Neuronal stem cell (in vitro differentiated cells): ENCODE results near the gene ABLIM2.

Source experiments
- DNase-seq: peaks from one replicate; pipeline ENCODE4 v3.0.0-alpha.2; 2013; ENCODE audit warnings: low spot score
- H2AFZ ChIP-seq: one replicate; pipeline ENCODE4 v1.6.1; 2013; ENCODE audit warnings: mild to moderate bottlenecking, low read length, inconsistent platforms
- H2AK5ac ChIP-seq: 2 replicates; pipeline ENCODE4 v1.6.1; 2013; ENCODE audit warnings: low read depth, mild to moderate bottlenecking, inconsistent platforms, low read length, moderate library complexity, mixed read lengths
- H2BK120ac ChIP-seq: 2 replicates; pipeline ENCODE4 v1.6.1; 2013; ENCODE audit warnings: low read depth, mild to moderate bottlenecking, inconsistent platforms, low read length, moderate library complexity, mixed read lengths
- H2BK12ac ChIP-seq: one replicate; pipeline ENCODE4 v1.6.1; 2013; ENCODE audit warnings: low read length, inconsistent platforms
- H2BK15ac ChIP-seq: 2 replicates; pipeline ENCODE4 v1.6.1; 2013; ENCODE audit warnings: mild to moderate bottlenecking, low read length, inconsistent platforms, mixed read lengths
- H2BK5ac ChIP-seq: one replicate; pipeline ENCODE4 v1.6.1; 2013; ENCODE audit warnings: inconsistent platforms, mild to moderate bottlenecking, low read length, moderate library complexity
- H3K14ac ChIP-seq: one replicate; pipeline ENCODE4 v1.6.1; 2013; ENCODE audit warnings: low read length, inconsistent platforms
- H3K18ac ChIP-seq: 2 replicates; pipeline ENCODE4 v1.6.1; 2013; ENCODE audit warnings: low read length, inconsistent platforms
- H3K23ac ChIP-seq: 2 replicates; pipeline ENCODE4 v1.6.1; 2013; ENCODE audit warnings: low read depth, mild to moderate bottlenecking, mixed read lengths, low read length, inconsistent platforms; ENCODE audit not compliant: poor library complexity
- H3K27ac ChIP-seq: replicated peaks from 3 replicates; pipeline ENCODE4 v1.5.1; 2013; ENCODE audit warnings: low read length, inconsistent platforms
- H3K27me3 ChIP-seq, 3 experiments: 2 replicates each; pipeline ENCODE4 v1.6.1; 2013; ENCODE audit warnings: low read length in 3 of 3, mild to moderate bottlenecking in 2 of 3, inconsistent platforms in 1 of 3, low read depth in 1 of 3, mixed read lengths in 1 of 3, moderate library complexity in 1 of 3; ENCODE audit not compliant: control insufficient read depth in 3 of 3, insufficient read depth in 3 of 3
- H3K36me3 ChIP-seq, 2 donors: replicated peaks in 1 of 2; 2 replicates each; pipeline ENCODE4 v1.6.1; 2013; ENCODE audit warnings: low read length in 2 of 2; ENCODE audit not compliant: control insufficient read depth in 2 of 2, insufficient read depth in 2 of 2
- H3K4ac ChIP-seq: 2 replicates; pipeline ENCODE4 v1.6.1; 2013; ENCODE audit warnings: inconsistent platforms, mild to moderate bottlenecking, low read length, moderate library complexity
- H3K4me1 ChIP-seq, 2 donors: 1 replicate in 1 of 2; 2 replicates in 1 of 2; pipeline ENCODE4 v1.6.1; 2013; ENCODE audit warnings: low read length in 2 of 2, low read depth in 1 of 2; ENCODE audit not compliant: control insufficient read depth in 2 of 2, insufficient read depth in 1 of 2
- H3K4me2 ChIP-seq: one replicate; pipeline ENCODE4 v1.6.1; 2013; ENCODE audit warnings: mild to moderate bottlenecking, low read length, inconsistent platforms; ENCODE audit not compliant: insufficient read depth, poor library complexity, severe bottlenecking
- H3K4me3 ChIP-seq, 2 donors: 2 replicates each; pipeline ENCODE4 v1.5.1; 2013; ENCODE audit warnings: low read length in 2 of 2, mild to moderate bottlenecking in 2 of 2, inconsistent platforms in 1 of 2, moderate library complexity in 1 of 2
- H3K79me1 ChIP-seq: one replicate; pipeline ENCODE4 v1.6.1; 2013; ENCODE audit warnings: low read depth, mild to moderate bottlenecking, inconsistent platforms, low read length, moderate library complexity
- H3K9ac ChIP-seq: one replicate; pipeline ENCODE4 v1.6.1; 2013; ENCODE audit warnings: mild to moderate bottlenecking, low read depth, low read length, inconsistent platforms; ENCODE audit not compliant: poor library complexity
- H3K9me3 ChIP-seq, 2 donors: replicated peaks in 1 of 2; 2 replicates each; pipeline versions ENCODE3 to v1.6.1; 2013; ENCODE audit warnings: low read length in 2 of 2, mild to moderate bottlenecking in 2 of 2, inconsistent platforms in 1 of 2, low read depth in 1 of 2, mixed read lengths in 1 of 2, moderate library complexity in 1 of 2; ENCODE audit not compliant: control insufficient read depth in 2 of 2, insufficient read depth in 1 of 2
- H4K8ac ChIP-seq: one replicate; pipeline ENCODE4 v1.6.1; 2013; ENCODE audit warnings: low read depth, mild to moderate bottlenecking, inconsistent platforms, low read length, moderate library complexity
- H4K91ac ChIP-seq: one replicate; pipeline ENCODE4 v1.6.1; 2013; ENCODE audit warnings: low read length, low read depth, mild to moderate bottlenecking, inconsistent platforms; ENCODE audit not compliant: poor library complexity
- WGBS, 2 donors: extraction: QIAGEN DNeasy Blood & Tissue Kit; methylation state at CpG; one replicate each; pipeline ENCODE4 v1.1.7; 2013; ENCODE audit warnings: missing lambda C conversion rate in 2 of 2, mixed read lengths in 1 of 2; ENCODE audit not compliant: insufficient read length in 2 of 2, insufficient replicate concordance in 1 of 2; ENCODE audit errors: extremely low coverage in 2 of 2; 5-methylcytosine and 5-hydroxymethylcytosine counted together

The ABLIM2 gene

GRCh38 chr4:8077181-8078108 lies 81.2 kb downstream of the ABLIM2 start:
- peaks cover 0 to 40% (median 0%) of the 10 kb centered on the region in 3 experiments for H3K27me3 ChIP-seq
- peak overlapping the region; percentile 69 for H2AK5ac ChIP-seq
- no peaks in the 10 kb centered on the region for H3K36me3 ChIP-seq
- peak overlapping the region; percentile 47 for H3K14ac ChIP-seq
- no peaks in the 10 kb centered on the region for H3K79me1 ChIP-seq
- H4K91ac ChIP-seq: no peak overlapping the region
- H2BK120ac ChIP-seq: no peak overlapping the region
- peak overlapping the region; percentile 32 for H3K23ac ChIP-seq
- peak overlapping the region; percentile 87 for H2BK5ac ChIP-seq
- H2BK15ac ChIP-seq: no peak overlapping the region
- peak overlapping the region; percentile 9 for H4K8ac ChIP-seq
- no peak overlapping the region for H3K9ac ChIP-seq
- no peak overlapping the region for H3K4me3 ChIP-seq
- WGBS, 2 donors: no CpG with 5 or more reads among the region's 23 CpGs
- H3K27ac ChIP-seq: no peak overlapping the region
- no peak for DNase-seq
- peak overlapping the region; percentile 77 for H3K18ac ChIP-seq
- H3K4me1 ChIP-seq: peaks cover 14 to 20% of the 10 kb centered on the region in 2 donors
- no peak overlapping the region for H3K4me2 ChIP-seq
- H3K4ac ChIP-seq: no peak overlapping the region
- peak overlapping the region; percentile 63 for H2BK12ac ChIP-seq
- no peak overlapping the region for H2AFZ ChIP-seq
- H3K9me3 ChIP-seq: no peaks in the 10 kb centered on the region

GRCh38 chr4:8076023-8076422 lies 82.6 kb downstream of the ABLIM2 start:
- Histone ChIP-seq H4K8ac (no peak overlapping the region), H2BK120ac (no peak overlapping the region), H3K23ac (no peak overlapping the region), H3K79me1 (peaks cover 2% of the 10 kb centered on the region), H2BK15ac (peak overlapping the region; percentile 51), H3K9ac (no peak overlapping the region), H4K91ac (peak overlapping the region; percentile 9), H2BK5ac (no peak overlapping the region), H2AK5ac (peak overlapping the region; percentile 25), H3K4ac (no peak overlapping the region), H3K36me3 (no peaks in the 10 kb centered on the region), H3K18ac (peak overlapping the region; percentile 73), H3K9me3 (no peaks in the 10 kb centered on the region), H3K4me3 (no peak overlapping the region), H3K14ac (no peak overlapping the region), H3K27me3 (peaks cover 0 to 46% (median 3%) of the 10 kb centered on the region in 3 experiments), H3K4me2 (no peak overlapping the region), H2BK12ac (no peak overlapping the region), H3K27ac (no peak overlapping the region), H3K4me1 (peaks cover 20 to 26% of the 10 kb centered on the region in 2 donors), H2AFZ (no peak overlapping the region)
- whole genome bisulfite sequencing, 2 donors: no CpG with 5 or more reads among the region's 7 CpGs
- DNase-seq: no peak

- H3K27me3 ChIP-seq: peaks cover 0 to 57% (median 3%) of the 10 kb centered on the region in 3 experiments
- H2BK15ac ChIP-seq: peak overlapping the region; percentile 93
- no peak for DNase-seq
Measured at GRCh38 chr4:8073206-8073863, 85.3 kb downstream of the ABLIM2 start.

More at GRCh38 chr4:8073206-8073863, 85.3 kb downstream of the ABLIM2 start:
- peak overlapping the region; percentile 64 for H2BK120ac ChIP-seq
- no peak overlapping the region for H4K8ac ChIP-seq
- H3K23ac ChIP-seq: peak overlapping the region; percentile 69
- no peak overlapping the region for H3K4me2 ChIP-seq
- H3K36me3 ChIP-seq: no peaks in the 10 kb centered on the region
- H3K9me3 ChIP-seq: no peaks in the 10 kb centered on the region
- H3K18ac ChIP-seq: peak overlapping the region; percentile 95
- H3K4ac ChIP-seq: no peak overlapping the region
- H2BK12ac ChIP-seq: peak overlapping the region; percentile 32
- no peak overlapping the region for H3K9ac ChIP-seq
- H2AFZ ChIP-seq: no peak overlapping the region
- peaks cover 2% of the 10 kb centered on the region for H3K79me1 ChIP-seq
- no CpG with 5 or more reads among the region's 17 CpGs for WGBS, 2 donors
- peak overlapping the region; percentile 99 for H2AK5ac ChIP-seq
- H3K4me1 ChIP-seq: peaks cover 0 to 28% of the 10 kb centered on the region in 2 donors
- peak overlapping the region; percentile 42 for H2BK5ac ChIP-seq
- H4K91ac ChIP-seq: no peak overlapping the region
- H3K27ac ChIP-seq: no peak overlapping the region
- H3K4me3 ChIP-seq: no peak overlapping the region
- peak overlapping the region; percentile 63 for H3K14ac ChIP-seq
